ENCODE measurements around the gene CCDC88A.

GRCh38 chr2:55330541-55331297, 88.9 kb downstream of the CCDC88A start:
- TF ChIP-seq REST (IDR thresholded peaks at IDR 0.05; ENCODE audit: insufficient read depth in 1 of 2, low read depth in 2 of 2, low read length in 2 of 2) (no peak), SIN3A (IDR thresholded peaks at IDR 0.05; ENCODE audit: borderline replicate concordance, insufficient read depth, low read length) (no peak), POLR2AphosphoS5 (IDR thresholded peaks at IDR 0.05; ENCODE audit: low read depth, low read length) (no peak), TAF1 (IDR thresholded peaks at IDR 0.05; ENCODE audit: borderline replicate concordance, insufficient read depth, low read length) (no peak), FOXP2 (optimal IDR thresholded peaks at IDR 0.05; ENCODE audit: borderline replicate concordance, extremely low read depth, extremely low read length, insufficient read depth) (no peak)
